ENCODE data around the gene CXCL13. TPM values are rescaled to one million over a fixed set of nuclear protein-coding genes. Genes with fewer than 3 reads are reported as not detected.

The CXCL13 gene
- total and polyA plus RNA-seq, 2 of the 8 experiments (the other 6 are each of a cell fraction or from before 2014, with no cell fraction given) = not detected

GRCh38 chr4:77566148-77566547, 39.5 kb upstream of the CXCL13 start (continued):
- no peak for TF ChIP-seq RNF2 (IDR thresholded peaks at IDR 0.05; ENCODE audit: borderline replicate concordance, low read depth, low read length, missing control alignments, poor library complexity, severe bottlenecking)
- no peak for TF ChIP-seq RFX5 (IDR thresholded peaks at IDR 0.05; ENCODE audit: borderline replicate concordance, low read depth, low read length)
- TF ChIP-seq NANOG (IDR thresholded peaks at IDR 0.05; ENCODE audit: insufficient read depth, low read depth, low read length, poor library complexity, severe bottlenecking) = no peak
- no peak for TF ChIP-seq CBX5 (IDR thresholded peaks at IDR 0.05; ENCODE audit: low read depth, low read length)
- TF ChIP-seq NRF1 (IDR thresholded peaks at IDR 0.05; ENCODE audit: low read depth, low read length) = no peak
- TF ChIP-seq RAD21 (IDR thresholded peaks at IDR 0.05 in 1 of 2, conservative IDR thresholded peaks at IDR 0.05 in 1 of 2; ENCODE audit: low read depth in 2 of 2, low read length in 2 of 2) = no peak
- no peak for TF ChIP-seq MAX (IDR thresholded peaks at IDR 0.05)

Data from H1 (cell line).